HepG2 (cell line): ENCODE measurements around the gene PHF5A. TPM values are rescaled to one million over a fixed set of nuclear protein-coding genes. Genes with fewer than 3 reads are reported as not detected.

Experiments
- BRF2 ChIP-seq: sonication (generic); formaldehyde crosslinking; IDR thresholded peaks from 2 replicates; pipeline ENCODE4 v1.8.1; 2022; ENCODE audit warnings: mild to moderate bottlenecking, missing genetic modification reagents
- FLYWCH1 ChIP-seq: sonication (generic); formaldehyde crosslinking; IDR thresholded peaks from 2 replicates; pipeline ENCODE4 v1.8.1; 2023; ENCODE audit warnings: mild to moderate bottlenecking, missing genetic modification reagents
- MTERF4 ChIP-seq: sonication (generic); formaldehyde crosslinking; IDR thresholded peaks from 2 replicates; pipeline ENCODE4 v1.8.0; 2023; ENCODE audit warnings: mild to moderate bottlenecking, missing genetic modification reagents
- RBM39 ChIP-seq: fragments of 200-400 bp; formaldehyde crosslinking; IDR thresholded peaks from one replicate; pipeline ENCODE4 v1.6.1; 2018; ENCODE audit warnings: antibody characterized with exemption, mild to moderate bottlenecking, low read depth, low read length; ENCODE audit not compliant: poor library complexity, severe bottlenecking
- REST ChIP-seq, 2 experiments: IDR thresholded peaks; 2 replicates each; pipeline ENCODE4 v1.6.1; 2011 to 2012; ENCODE audit warnings: low read length in 2 of 2, borderline replicate concordance in 1 of 2, low read depth in 1 of 2, mild to moderate bottlenecking in 1 of 2, moderate library complexity in 1 of 2
- REXO4 ChIP-seq: sonication (generic); formaldehyde crosslinking; IDR thresholded peaks from 2 replicates; pipeline ENCODE4 v1.8.0; 2022; ENCODE audit warnings: missing genetic modification reagents, mild to moderate bottlenecking, borderline replicate concordance
- SP4 ChIP-seq: sonication (generic); formaldehyde crosslinking; IDR thresholded peaks from 2 replicates; pipeline ENCODE4 v1.8.1; 2023; ENCODE audit warnings: mild to moderate bottlenecking, missing genetic modification reagents
- YEATS4 ChIP-seq: sonication (generic); formaldehyde crosslinking; IDR thresholded peaks from 2 replicates; pipeline ENCODE4 v1.4.0; 2020; ENCODE audit warnings: missing genetic modification reagents, borderline replicate concordance
- ZNF335 ChIP-seq: sonication (generic); formaldehyde crosslinking; IDR thresholded peaks from 2 replicates; pipeline ENCODE4 v1.4.0; 2020; ENCODE audit warnings: missing genetic modification reagents
- ZNF431 ChIP-seq: sonication (generic); formaldehyde crosslinking; IDR thresholded peaks from 2 replicates; pipeline ENCODE4 v1.9.0; 2022; ENCODE audit warnings: missing genetic modification reagents, low read depth, mild to moderate bottlenecking, borderline replicate concordance
- ZNF691 ChIP-seq: sonication (generic); formaldehyde crosslinking; IDR thresholded peaks from 2 replicates; pipeline ENCODE4 v1.4.0; 2020; ENCODE audit warnings: missing genetic modification reagents, low read depth, mild to moderate bottlenecking, borderline replicate concordance
- ZNF800 ChIP-seq: sonication (generic); formaldehyde crosslinking; IDR thresholded peaks from 2 replicates; pipeline ENCODE4 v1.4.0; 2020; ENCODE audit warnings: missing genetic modification reagents
- ZSCAN22 ChIP-seq: sonication (generic); formaldehyde crosslinking; IDR thresholded peaks from 2 replicates; pipeline ENCODE4 v1.4.0; 2020; ENCODE audit warnings: mild to moderate bottlenecking, missing genetic modification reagents
- ZSCAN25 ChIP-seq: sonication (generic); formaldehyde crosslinking; IDR thresholded peaks from 2 replicates; pipeline ENCODE4 v1.8.0; 2022; ENCODE audit warnings: mild to moderate bottlenecking, missing genetic modification reagents
- polyA plus RNA-seq, 8 experiments: library from polyadenylated mRNA; depleted of rRNA in 3 of 8; stranded (reverse) in 7 of 8; unstranded in 1 of 8; fragments of >200 nt; fragmentation: Illumina TruSeq in 4 of 8; extraction: Trizol in 4 of 8; gene quantifications; 2 replicates each; pipeline versions ENCODE4 v1.2.1 to v1.2.3, GENCODE V29; 2011 to 2016; ENCODE audit warnings: low read depth in 4 of 8, missing spikeins in 1 of 8, mixed read lengths in 1 of 8; ENCODE audit not compliant: insufficient read depth in 1 of 8
- total RNA-seq, 5 experiments: library from RNA; depleted of rRNA; stranded (reverse); fragments of >200 nt; fragmentation: Illumina TruSeq; extraction: Trizol; gene quantifications; 2 replicates each; pipeline ENCODE4 v1.2.3, GENCODE V29; 2016; ENCODE audit warnings: low read depth in 1 of 5

The PHF5A gene
- total and polyA plus RNA-seq, 2 of the 13 experiments (the other 11 are each of a cell fraction or from before 2014, with no cell fraction given), result 56.6 to 105 TPM

GRCh38 chr22:41447435-41448188 lies 20.9 kb downstream of the PHF5A start (continued):
- 0 out of 4 replicates have a peak, but pooled peaks of 1 of the 2 experiments have one; percentile 36 for TF ChIP-seq REST (IDR thresholded peaks at IDR 0.05; ENCODE audit: borderline replicate concordance in 1 of 2, low read depth in 1 of 2, low read length in 2 of 2)
- 0 out of 2 replicates have a peak, but pooled peaks have one; percentile 68 for TF ChIP-seq FLYWCH1 (CRISPR knock-in tag)
- TF ChIP-seq REXO4 (CRISPR knock-in tag), result 0 out of 2 replicates have a peak, but pooled peaks have one; percentile 51
- peak; percentile 65; the same call in 1 of the 2 replicates for TF ChIP-seq ZNF431 (CRISPR knock-in tag)
- TF ChIP-seq ZSCAN25, result no peak
- TF ChIP-seq MTERF4, result 0 out of 2 replicates have a peak, but pooled peaks have one; percentile 64
- TF ChIP-seq SP4 (CRISPR knock-in tag), result peak; percentile 24; the same call in 1 of the 2 replicates
- 0 out of 2 replicates have a peak, but pooled peaks have one; percentile 23 for TF ChIP-seq ZNF691
- no peak for TF ChIP-seq ZNF335
- TF ChIP-seq ZSCAN22, result 0 out of 2 replicates have a peak, but pooled peaks have one; percentile 9
- TF ChIP-seq ZNF800, result no peak
- TF ChIP-seq RBM39, result peak; percentile 85
- TF ChIP-seq YEATS4 (CRISPR knock-in tag), result 0 out of 2 replicates have a peak, but pooled peaks have one; percentile 20
- TF ChIP-seq BRF2 (CRISPR knock-in tag), result 0 out of 2 replicates have a peak, but pooled peaks have one; percentile 4
